Gastroesophageal sphincter (tissue), 4 donors: ENCODE data around the gene SCAPER. TPM values are rescaled to one million over a fixed set of nuclear protein-coding genes. Genes with fewer than 3 reads are reported as not detected.

Source experiments
- ATAC-seq: fragments of 150-250 bp; one replicate; pipeline ENCODE4 v1.9.1; 2016; ENCODE audit warnings: mild to moderate bottlenecking, moderate library complexity
- H3K27ac ChIP-seq, 4 donors: fragments of 200-600 bp; sonication (generic) in 3 of 4; 1 replicate in 3 of 4; 2 replicates in 1 of 4; pipeline ENCODE4 v1.5.1; 2016 to 2019
- H3K27me3 ChIP-seq: fragments of 200-600 bp; sonication (generic); one replicate; pipeline ENCODE4 v1.5.1; 2019
- H3K36me3 ChIP-seq, 2 donors: fragments of 200-600 bp; sonication (generic); one replicate each; pipeline ENCODE4 v1.5.1; 2019; ENCODE audit warnings: control low read depth in 1 of 2
- H3K4me1 ChIP-seq, 3 donors: fragments of 200-600 bp; sonication (generic); 1 replicate in 2 of 3; 2 replicates in 1 of 3; pipeline ENCODE4 v1.5.1; 2016 to 2019; ENCODE audit warnings: control low read depth in 2 of 3
- H3K4me3 ChIP-seq, 2 donors: fragments of 200-600 bp; sonication (generic); one replicate each; pipeline ENCODE4 v1.5.1; 2019; ENCODE audit warnings: mild to moderate bottlenecking in 1 of 2, moderate library complexity in 1 of 2
- H3K9me3 ChIP-seq, 3 donors: fragments of 200-600 bp; sonication (generic); one replicate each; pipeline ENCODE4 v1.5.1; 2017 to 2019; ENCODE audit warnings: control low read depth in 2 of 3
- CTCF ChIP-seq, 4 experiments: fragments of 200-600 bp in 2 of 4; fragments of 450-650 bp in 2 of 4; sonication (generic) in 1 of 4; IDR thresholded peaks; one replicate each; pipeline ENCODE4 v1.5.1; 2017 to 2019; ENCODE audit warnings: antibody characterized with exemption in 4 of 4, mild to moderate bottlenecking in 2 of 4, moderate library complexity in 2 of 4
- EP300 ChIP-seq: sonication (generic); formaldehyde crosslinking; IDR thresholded peaks from one replicate; pipeline ENCODE4 v1.6.1; 2017; ENCODE audit warnings: antibody characterized with exemption, mild to moderate bottlenecking
- POLR2A ChIP-seq, 2 donors: fragments of 450-650 bp; IDR thresholded peaks; one replicate each; pipeline ENCODE4 v1.6.1; 2017; ENCODE audit warnings: antibody characterized with exemption in 2 of 2, mild to moderate bottlenecking in 2 of 2, moderate library complexity in 1 of 2
- POLR2AphosphoS5 ChIP-seq: sonication (generic); formaldehyde crosslinking; IDR thresholded peaks from one replicate; pipeline ENCODE4 v1.6.1; 2017; ENCODE audit warnings: antibody characterized with exemption
- WGBS, 2 donors: methylation state at CpG; one replicate each; pipeline ENCODE4 v1.1.5; 2018; ENCODE audit warnings: low coverage in 1 of 2; 5-methylcytosine and 5-hydroxymethylcytosine counted together
- total RNA-seq, 4 donors: library from RNA; depleted of rRNA; stranded (reverse); fragments of >200 nt; gene quantifications; one replicate each; pipeline ENCODE4 v1.1.0, GENCODE V29; 2016

Gene SCAPER
- total RNA-seq, 4 donors from 2014 or later: 21.5 to 34.3 (median 28.7) TPM

DNA sequence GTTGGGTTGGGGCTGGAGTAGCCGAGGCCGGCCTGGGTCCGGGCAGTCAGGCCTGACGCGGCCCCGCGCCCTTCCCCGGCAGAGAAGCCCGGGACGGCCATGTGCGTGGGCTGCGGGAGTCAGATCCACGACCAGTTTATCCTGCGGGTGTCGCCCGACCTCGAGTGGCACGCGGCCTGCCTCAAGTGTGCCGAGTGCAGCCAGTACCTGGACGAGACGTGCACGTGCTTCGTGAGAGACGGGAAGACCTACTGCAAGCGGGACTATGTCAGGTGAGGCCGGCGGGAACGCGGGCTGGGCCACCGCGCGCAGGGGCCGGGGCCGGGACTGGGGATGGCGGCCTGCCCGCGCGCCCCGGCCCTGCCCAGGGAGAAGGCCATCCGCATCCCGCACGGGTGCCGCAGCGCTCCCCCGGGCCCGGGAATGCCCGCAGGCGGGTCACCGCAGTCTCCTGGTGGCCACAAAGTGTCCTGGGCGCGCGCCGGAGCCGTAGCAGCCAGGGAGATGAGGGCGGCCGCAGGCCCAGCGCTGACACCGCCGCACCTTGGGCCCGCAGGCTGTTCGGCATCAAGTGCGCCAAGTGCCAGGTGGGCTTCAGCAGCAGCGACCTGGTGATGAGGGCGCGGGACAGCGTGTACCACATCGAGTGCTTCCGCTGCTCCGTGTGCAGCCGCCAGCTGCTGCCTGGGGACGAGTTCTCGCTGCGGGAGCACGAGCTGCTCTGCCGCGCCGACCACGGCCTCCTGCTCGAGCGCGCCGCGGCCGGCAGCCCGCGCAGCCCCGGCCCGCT is 567.2 kb downstream of the SCAPER start:
- peaks cover 93% of the 10 kb centered on the region for H3K27me3 ChIP-seq
- no peaks in the 10 kb centered on the region for H3K9me3 ChIP-seq
- H3K4me1 ChIP-seq: peaks cover 0 to 78% (median 6%) of the 10 kb centered on the region in 3 donors
- ATAC-seq: no peak
- no CpG with 5 or more reads among the region's 89 CpGs for WGBS, 2 donors
- H3K36me3 ChIP-seq: peaks cover 0 to 27% of the 10 kb centered on the region in 2 donors
- H3K27ac ChIP-seq: peak overlapping the region; percentile 69 to 83 (median 80)
- H3K4me3 ChIP-seq: peak overlapping the region; percentile 48 to 58
- TF ChIP-seq CTCF (IDR thresholded peaks at IDR 0.05): peak in 3 of 4 experiments; percentile 8 to 31 (median 11)
- TF ChIP-seq POLR2AphosphoS5: no peak

DNA sequence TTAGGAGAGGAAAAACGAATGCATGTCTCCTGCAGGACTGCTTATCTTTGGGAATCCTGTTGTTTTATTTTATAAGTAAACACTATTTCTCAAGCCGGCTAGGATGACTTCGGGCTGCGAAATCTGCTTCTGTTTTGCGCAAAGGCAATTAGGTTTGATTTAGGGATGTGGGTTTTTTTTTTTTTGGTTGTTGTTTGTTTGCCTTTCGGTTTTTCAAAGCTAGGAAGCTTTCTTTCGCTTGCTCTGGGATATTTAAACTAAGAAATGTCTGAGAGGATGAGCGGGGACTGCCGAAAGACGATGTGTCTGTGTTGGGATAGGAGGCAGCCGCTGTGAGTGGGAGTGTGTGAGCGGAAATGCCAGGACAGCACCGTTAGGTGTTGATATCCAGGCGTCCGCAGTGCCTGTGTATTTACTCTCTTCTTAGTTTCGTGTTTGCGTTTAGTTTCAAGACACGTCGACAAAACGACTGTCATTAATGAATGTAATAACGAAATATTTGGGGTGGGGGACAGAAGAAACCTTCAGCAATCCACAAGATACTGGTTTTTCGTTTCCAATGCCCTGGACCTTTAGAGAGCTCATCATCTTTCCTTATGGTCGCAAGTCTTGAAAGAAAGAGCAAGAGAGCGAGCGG is 568.0 kb downstream of the SCAPER start:
- peaks cover 0 to 72% (median 6%) of the 10 kb centered on the region in 3 donors for H3K4me1 ChIP-seq
- peaks cover 89% of the 10 kb centered on the region for H3K27me3 ChIP-seq

GRCh38 chr15:76336254-76337058 is 568.7 kb downstream of the SCAPER start, which contains the start of gene ISL2:
Gene ISL2 (plus strand): TSS chr15:76336773. CDS start chr15:76336884, 111 bp downstream.
- Histone ChIP-seq H3K27me3 (peaks cover 82% of the 10 kb centered on the region), H3K36me3 (peaks cover 0 to 14% of the 10 kb centered on the region in 2 donors), H3K4me3 (peak within 1 kb of the TSS; percentile 48 to 58), H3K9me3 (no peaks in the 10 kb centered on the region), H3K27ac (peak within 1 kb of the TSS; percentile 69 to 83 (median 80)), H3K4me1 (peaks cover 0 to 66% (median 6%) of the 10 kb centered on the region in 3 donors)
- ATAC-seq: peak; percentile 96
- TF ChIP-seq POLR2A (IDR thresholded peaks at IDR 0.05) (no peak), POLR2AphosphoS5 (no peak), EP300 (no peak), CTCF (IDR thresholded peaks at IDR 0.05) (no peak)
- WGBS, 2 donors: 0 to 2% methylated on average over 5 to 10 of the region's 40 CpGs

More for the DNA sequence above, 568.0 kb downstream of the SCAPER start:
- ATAC-seq: no peak
- H3K4me3 ChIP-seq: peak overlapping the region; percentile 48 to 58
- 2 to 13% methylated on average over 15 to 22 of the region's 25 CpGs for WGBS, 2 donors
- no peak for TF ChIP-seq POLR2A (IDR thresholded peaks at IDR 0.05)
- TF ChIP-seq POLR2AphosphoS5: peak; percentile 6
- no peaks in the 10 kb centered on the region for H3K9me3 ChIP-seq
- H3K36me3 ChIP-seq: peaks cover 0 to 21% of the 10 kb centered on the region in 2 donors
- H3K27ac ChIP-seq: peak overlapping the region; percentile 69 to 83 (median 80)

GRCh38 chr15:76335307-76336253 is 569.6 kb downstream of the SCAPER start:
- Histone ChIP-seq H3K36me3 (peaks cover 0 to 5% of the 10 kb centered on the region in 2 donors), H3K4me1 (peaks cover 0 to 57% (median 6%) of the 10 kb centered on the region in 3 donors), H3K27ac (peak overlapping the region; percentile 69 to 83 (median 80)), H3K4me3 (peak overlapping the region; percentile 48 to 58), H3K9me3 (no peaks in the 10 kb centered on the region), H3K27me3 (peaks cover 73% of the 10 kb centered on the region)
- peak; percentile 10 for ATAC-seq
- 12 to 15% methylated on average over 32 to 38 of the region's 39 CpGs for WGBS, 2 donors
- TF ChIP-seq POLR2AphosphoS5 (no peak), CTCF (IDR thresholded peaks at IDR 0.05) (no peak), POLR2A (IDR thresholded peaks at IDR 0.05) (no peak), EP300 (no peak)
